Panc1 (cell line): ENCODE results near the gene CD79A.

Source experiments
- CTCF ChIP-seq: fragments of 450-650 bp; IDR thresholded peaks from 2 replicates; pipeline ENCODE4 v1.5.1; 2017; ENCODE audit warnings: mild to moderate bottlenecking
- POLR2AphosphoS5 ChIP-seq: IDR thresholded peaks from 2 replicates; pipeline ENCODE4 v1.6.1; 2012; ENCODE audit warnings: mild to moderate bottlenecking, low read depth, low read length, moderate library complexity
- REST ChIP-seq, 2 experiments: IDR thresholded peaks; 2 replicates each; pipeline ENCODE4 v1.6.1; 2011 to 2012; ENCODE audit warnings: low read depth in 2 of 2, control low read depth in 1 of 2, low read length in 1 of 2, mild to moderate bottlenecking in 1 of 2, moderate library complexity in 1 of 2; ENCODE audit not compliant: insufficient read depth in 1 of 2
- TCF7L2 ChIP-seq: IDR thresholded peaks from 2 replicates; pipeline ENCODE4 v1.6.1; 2011; ENCODE audit warnings: mild to moderate bottlenecking, low read depth, low read length, inconsistent platforms

GRCh38 chr19:41839211-41839610 lies 37.9 kb upstream of the CD79A start:
- no peak for TF ChIP-seq CTCF
- TF ChIP-seq REST (IDR thresholded peaks at IDR 0.05; ENCODE audit: insufficient read depth in 1 of 2, low read depth in 2 of 2, low read length in 1 of 2): no peak
- TF ChIP-seq POLR2AphosphoS5: no peak
- TF ChIP-seq TCF7L2: no peak
